ENCODE data around the gene EML4. TPM values are rescaled to one million over a fixed set of nuclear protein-coding genes. Genes with fewer than 3 reads are reported as not detected.

EML4 gene
- total and polyA plus RNA-seq, 2 donors (not counting 1 experiment from before 2014, with no cell fraction given) = 49.4 to 134 TPM

DNA sequence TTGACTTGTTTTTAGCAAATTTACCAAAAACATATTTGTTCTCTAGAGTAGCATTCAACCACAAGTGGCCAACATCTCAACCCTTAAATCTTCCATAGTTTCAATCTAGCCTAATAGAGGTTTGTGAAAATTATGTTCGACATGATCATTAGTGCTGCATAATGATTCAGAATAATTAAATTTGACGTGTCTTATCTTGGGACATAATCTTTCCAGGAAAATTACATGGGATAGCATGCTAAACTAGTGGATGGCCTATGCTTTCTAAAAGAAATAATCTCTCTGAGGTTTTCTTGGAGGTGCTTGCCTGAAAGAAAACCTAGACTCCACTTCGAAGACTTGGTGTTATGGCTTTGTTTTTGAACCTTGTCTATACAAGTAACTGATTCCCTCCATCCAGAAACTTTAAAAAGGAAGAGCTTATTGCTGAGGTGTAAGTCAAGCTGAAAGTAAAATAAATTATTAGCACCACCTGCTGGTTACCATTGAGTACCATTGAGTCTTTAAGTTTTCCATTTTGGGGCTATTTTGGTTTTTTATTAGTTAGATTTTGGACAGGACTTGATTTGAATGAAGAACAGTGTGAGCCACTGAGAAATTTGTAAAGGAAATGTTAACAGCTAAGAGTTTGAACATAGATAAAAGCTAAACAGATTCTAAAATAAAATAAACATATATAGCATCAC is 159.1 kb downstream of the EML4 start:
- H3K27ac Mint-ChIP-seq = no peak overlapping the region
- WGBS (ENCODE audit: insufficient coverage) = 100% methylated on average over 2 of the region's 3 CpGs

More for the DNA sequence above, 159.1 kb downstream of the EML4 start:
- H3K27me3 Mint-ChIP-seq = no peaks in the 10 kb centered on the region
- intact Hi-C loops (cut with micrococcal nuclease) = loop anchor here (1.0 to 10.0 kb wide), 2 partner anchors 233 to 459 kb away; no protein-coding TSS in a partner anchor
- no peaks in the 10 kb centered on the region for H3K4me1 ChIP-seq (ENCODE audit: control insufficient read depth in 2 of 2, insufficient read depth in 2 of 2, low read length in 2 of 2)
- no peaks in the 10 kb centered on the region for H3K79me2 ChIP-seq (ENCODE audit: control insufficient read depth, insufficient read depth, low read length)
- no peaks in the 10 kb centered on the region for H3K4me1 Mint-ChIP-seq
- H3K27ac ChIP-seq (ENCODE audit: low read length in 2 of 2) = no peak overlapping the region
- H3K4me3 ChIP-seq (ENCODE audit: control extremely low read depth in 1 of 5, extremely low read depth in 1 of 5, insufficient read depth in 1 of 5, low read depth in 2 of 5, low read length in 4 of 5) = no peak overlapping the region
- no peaks in the 10 kb centered on the region for H3K9me3 ChIP-seq (ENCODE audit: control extremely low read depth in 1 of 3, control insufficient read depth in 2 of 3, insufficient read depth in 1 of 3, low read length in 2 of 3)
- H4K20me1 ChIP-seq (ENCODE audit: control insufficient read depth, insufficient read depth, low read length, poor library complexity, severe bottlenecking) = no peaks in the 10 kb centered on the region
- ATAC-seq (ENCODE audit: low read depth) (no peak), DNase-seq (peak; percentile 23)
- no peak overlapping the region for H3K4me2 ChIP-seq (replicated peaks; ENCODE audit: low read depth, low read length, poor library complexity, severe bottlenecking)
- no peaks in the 10 kb centered on the region for H3K27me3 ChIP-seq (replicated peaks in 1 of 4; ENCODE audit: control extremely low read depth in 1 of 4, control insufficient read depth in 3 of 4, insufficient read depth in 4 of 4, low read length in 3 of 4)
- no peaks in the 10 kb centered on the region for H3K9me3 Mint-ChIP-seq (ENCODE audit: insufficient read depth)
- H2AFZ ChIP-seq (ENCODE audit: insufficient read depth, low read depth, low read length, poor library complexity, severe bottlenecking) = no peak overlapping the region
- H3K4me3 Mint-ChIP-seq = no peak overlapping the region
- peaks cover 39 to 88% of the 10 kb centered on the region in 2 experiments for H3K36me3 ChIP-seq (replicated peaks in 1 of 2; ENCODE audit: control extremely low read depth in 1 of 2, control insufficient read depth in 1 of 2, extremely low read depth in 1 of 2, insufficient read depth in 2 of 2, low read length in 1 of 2)
- ChIA-PET POLR2A (no interaction called here), CTCF (interaction anchor here (0.9 to 2.7 kb wide), 7 partner anchors 11 to 475 kb away, joined by 3 to 28 read pairs (median 4); no protein-coding TSS in a partner anchor)
- H3K9ac ChIP-seq (ENCODE audit: low read length) = no peak overlapping the region
- peak; percentile 40 for TF ChIP-seq CTCF (IDR thresholded peaks at IDR 0.05)
- TF ChIP-seq EZH2 (IDR thresholded peaks at IDR 0.05; ENCODE audit: borderline replicate concordance, insufficient read depth, low read depth, low read length, poor library complexity, severe bottlenecking) = no peak
